ENCODE data around the gene VPS8. TPM values are rescaled to one million over a fixed set of nuclear protein-coding genes. Genes with fewer than 3 reads are reported as not detected.

Gene VPS8
- total RNA-seq, 2 donors from 2014 or later, result 45.9 to 72.4 TPM

- peak; percentile 95 to 98 for ATAC-seq
- Mint-ChIP-seq H3K27ac (no peak overlapping the region), H3K36me3 (no peaks in the 10 kb centered on the region), H3K9me3 (no peaks in the 10 kb centered on the region)
- peak; percentile 61 to 74 for DNase-seq (ENCODE audit: low spot score in 2 of 2)
These were observed 34.2 kb upstream of the VPS8 start for GRCh38 chr3:184777566-184778356.

- no peaks in the 10 kb centered on the region for H3K36me3 Mint-ChIP-seq
- H3K27ac Mint-ChIP-seq, result peak overlapping the region in 1 of 2 donors; percentile 39
- H3K9me3 Mint-ChIP-seq, result no peaks in the 10 kb centered on the region
- ATAC-seq (no peak), DNase-seq (ENCODE audit: low spot score in 2 of 2) (no peak)
These were observed 33.3 kb upstream of the VPS8 start for GRCh38 chr3:184778426-184779332.

- H3K36me3 Mint-ChIP-seq, result no peaks in the 10 kb centered on the region
- H3K9me3 Mint-ChIP-seq, result no peaks in the 10 kb centered on the region
- H3K27ac Mint-ChIP-seq, result no peak overlapping the region
- DNase-seq (ENCODE audit: low spot score in 2 of 2) (no peak), ATAC-seq (no peak)
These were observed 30.9 kb upstream of the VPS8 start for GRCh38 chr3:184780981-184781515.

- DNase-seq (ENCODE audit: low spot score in 2 of 2), result no peak
- Mint-ChIP-seq H3K36me3 (no peaks in the 10 kb centered on the region), H3K27ac (no peak overlapping the region), H3K9me3 (no peaks in the 10 kb centered on the region)
- ATAC-seq, result no peak
These were observed 30.2 kb upstream of the VPS8 start for GRCh38 chr3:184781801-184782200.

- peak overlapping the region in 1 of 2 donors; percentile 91 for H3K27ac Mint-ChIP-seq
- ATAC-seq (no peak), DNase-seq (ENCODE audit: low spot score in 2 of 2) (no peak)
- no peaks in the 10 kb centered on the region for H3K9me3 Mint-ChIP-seq
- no peaks in the 10 kb centered on the region for H3K36me3 Mint-ChIP-seq
These were observed 28.6 kb upstream of the VPS8 start for GRCh38 chr3:184783319-184783718.

GRCh38 chr3:184784731-184785500, 27.1 kb upstream of the VPS8 start:
- no peak for ATAC-seq
- Mint-ChIP-seq H3K9me3 (no peaks in the 10 kb centered on the region), H3K36me3 (no peaks in the 10 kb centered on the region), H3K27ac (no peak overlapping the region)
- no peak for DNase-seq (ENCODE audit: low spot score in 2 of 2)

- DNase-seq (ENCODE audit: low spot score in 2 of 2) (no peak), ATAC-seq (no peak)
- no peak overlapping the region for H3K27ac Mint-ChIP-seq
- no peaks in the 10 kb centered on the region for H3K36me3 Mint-ChIP-seq
- no peaks in the 10 kb centered on the region for H3K9me3 Mint-ChIP-seq
These were observed 26.1 kb upstream of the VPS8 start for GRCh38 chr3:184785890-184786279.

- Mint-ChIP-seq H3K27ac (no peak overlapping the region), H3K36me3 (no peaks in the 10 kb centered on the region), H3K9me3 (no peaks in the 10 kb centered on the region)
- DNase-seq (ENCODE audit: low spot score in 2 of 2), result peak in 1 of 2 donors; percentile 16
- ATAC-seq, result peak; percentile 32 to 52
These were observed 25.6 kb upstream of the VPS8 start for GRCh38 chr3:184786280-184786941.

- ATAC-seq (no peak), DNase-seq (ENCODE audit: low spot score in 2 of 2) (no peak)
- H3K9me3 Mint-ChIP-seq, result no peaks in the 10 kb centered on the region
- H3K27ac Mint-ChIP-seq, result no peak overlapping the region
- no peaks in the 10 kb centered on the region for H3K36me3 Mint-ChIP-seq
These were observed 23.2 kb upstream of the VPS8 start for GRCh38 chr3:184788751-184789150.

- Mint-ChIP-seq H3K9me3 (no peaks in the 10 kb centered on the region), H3K36me3 (no peaks in the 10 kb centered on the region), H3K27ac (no peak overlapping the region)
- ATAC-seq (no peak), DNase-seq (ENCODE audit: low spot score in 2 of 2) (no peak)
These were observed 22.5 kb upstream of the VPS8 start for GRCh38 chr3:184789314-184789998.

GRCh38 chr3:184791171-184791570, 20.8 kb upstream of the VPS8 start:
- DNase-seq (ENCODE audit: low spot score in 2 of 2), result peak in 1 of 2 donors; percentile 31
- no peak for ATAC-seq
- no peaks in the 10 kb centered on the region for H3K9me3 Mint-ChIP-seq
- H3K36me3 Mint-ChIP-seq, result no peaks in the 10 kb centered on the region
- no peak overlapping the region for H3K27ac Mint-ChIP-seq

- H3K27ac Mint-ChIP-seq, result no peak overlapping the region
- H3K36me3 Mint-ChIP-seq, result no peaks in the 10 kb centered on the region
- no peak for DNase-seq (ENCODE audit: low spot score in 2 of 2)
- H3K9me3 Mint-ChIP-seq, result no peaks in the 10 kb centered on the region
- peak in 1 of 2 donors; percentile 20 for ATAC-seq
These were observed 16.3 kb upstream of the VPS8 start for GRCh38 chr3:184795522-184796190.

- no peaks in the 10 kb centered on the region for H3K36me3 Mint-ChIP-seq
- ATAC-seq (no peak), DNase-seq (ENCODE audit: low spot score in 2 of 2) (no peak)
- no peaks in the 10 kb centered on the region for H3K9me3 Mint-ChIP-seq
- H3K27ac Mint-ChIP-seq, result no peak overlapping the region
These were observed 15.4 kb upstream of the VPS8 start for GRCh38 chr3:184796551-184796950.

- H3K9me3 Mint-ChIP-seq, result no peaks in the 10 kb centered on the region
- no peak overlapping the region for H3K27ac Mint-ChIP-seq
- no peak for ATAC-seq
These were observed 15.0 kb upstream of the VPS8 start for GRCh38 chr3:184796954-184797353.

GRCh38 chr3:184798120-184798519, 13.8 kb upstream of the VPS8 start:
- Mint-ChIP-seq H3K27ac (no peak overlapping the region), H3K36me3 (no peaks in the 10 kb centered on the region), H3K9me3 (no peaks in the 10 kb centered on the region)
- ATAC-seq (no peak), DNase-seq (ENCODE audit: low spot score in 2 of 2) (no peak)

More at GRCh38 chr3:184796954-184797353, 15.0 kb upstream of the VPS8 start:
- DNase-seq (ENCODE audit: low spot score in 2 of 2), result no peak
- H3K36me3 Mint-ChIP-seq, result no peaks in the 10 kb centered on the region
